ENCODE results near the gene IL36RN.
"Not testable (repeated sequence)": the region's sequence is repeated elsewhere in the genome, so short reads cannot be mapped to it uniquely, and the experiment has no call there.

Gene IL36RN

DNA sequence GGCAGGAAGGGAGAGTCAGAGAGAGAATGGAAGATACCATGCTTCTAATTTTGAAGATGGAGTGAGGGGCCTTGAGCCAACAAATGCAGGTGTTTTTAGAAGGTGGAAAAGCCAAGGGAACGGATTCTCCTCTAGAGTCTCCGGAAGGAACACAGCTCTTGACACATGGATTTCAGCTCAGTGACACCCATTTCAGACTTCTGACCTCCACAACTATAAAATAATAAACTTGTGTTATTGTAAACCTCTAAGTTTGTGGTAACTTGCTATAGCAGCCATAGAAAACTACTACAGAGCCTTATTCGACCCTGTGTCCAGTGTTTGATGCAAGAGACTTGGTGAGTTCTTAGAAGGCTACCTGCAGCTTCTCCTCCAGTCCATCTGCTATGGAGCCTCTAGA lies 16.6 kb downstream of the IL36RN start:
- no peak for DNase-seq

- DNase-seq, result no peak
Observed at GRCh38 chr2:113076954-113077669, 18.1 kb downstream of the IL36RN start.

GRCh38 chr2:113077921-113078320 lies 18.9 kb downstream of the IL36RN start:
- DNase-seq, result no peak

- DNase-seq, result peak; percentile 72 to 85
Observed at GRCh38 chr2:113078350-113078839, 19.4 kb downstream of the IL36RN start.

GRCh38 chr2:113079131-113079530 lies 20.1 kb downstream of the IL36RN start:
- DNase-seq, result no peak

DNA sequence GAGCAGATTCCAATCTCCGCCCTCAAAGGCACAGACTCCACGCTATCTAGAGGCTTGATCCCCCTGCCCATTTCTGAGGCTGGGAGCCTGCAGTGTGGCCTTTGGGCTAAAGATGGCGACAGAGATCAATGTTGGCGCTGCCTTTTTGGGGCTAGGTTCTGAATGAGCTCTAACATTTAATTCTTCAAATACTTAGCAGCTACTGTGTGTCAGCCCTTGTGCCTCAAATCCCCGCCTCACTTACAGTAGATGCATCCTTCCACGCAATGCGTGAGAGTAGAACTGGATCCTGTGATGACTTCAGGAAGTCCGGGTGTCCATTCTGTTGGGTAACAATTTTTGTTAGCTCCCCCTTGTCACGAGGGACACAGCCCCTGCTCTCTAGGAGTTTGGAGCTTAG lies 21.1 kb downstream of the IL36RN start:
- peak; percentile 65 to 82 for DNase-seq

- DNase-seq, result peak in 1 of 2 donors; percentile 72
Observed at GRCh38 chr2:113081488-113082210, 22.7 kb downstream of the IL36RN start.

GRCh38 chr2:113083296-113083695 lies 24.3 kb downstream of the IL36RN start:
- DNase-seq, result peak; percentile 92 to 97

- DNase-seq, result peak; percentile 73 to 82
Observed at GRCh38 chr2:113084249-113085000, 25.4 kb downstream of the IL36RN start.

GRCh38 chr2:113085542-113085941 lies 26.5 kb downstream of the IL36RN start:
- no peak for DNase-seq

- peak in 1 of 2 donors; percentile 59 for DNase-seq
Observed at GRCh38 chr2:113088213-113088992, 29.4 kb downstream of the IL36RN start.

DNA sequence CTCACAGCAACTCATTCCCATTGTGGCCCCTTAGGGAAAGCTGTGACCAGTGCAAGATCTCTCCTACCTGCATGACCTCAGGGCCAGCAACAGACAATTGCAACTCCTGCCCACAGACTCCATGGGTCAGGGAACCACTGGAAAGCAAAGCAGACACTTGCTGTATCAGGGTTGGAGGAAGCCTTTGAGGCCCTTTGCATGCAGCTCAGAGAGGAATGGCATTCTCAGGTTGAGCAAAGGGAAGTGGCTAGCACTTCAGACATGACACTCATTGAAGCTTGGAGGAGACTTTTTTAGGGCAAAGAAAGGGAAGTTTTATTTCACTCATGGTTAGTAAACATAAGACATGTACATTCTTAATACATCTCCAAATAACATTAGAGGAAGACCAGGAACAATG lies 30.9 kb downstream of the IL36RN start:
- DNase-seq, result peak; percentile 50 to 54

- DNase-seq, result peak; percentile 59 to 91
Observed at GRCh38 chr2:113091231-113091896, 32.4 kb downstream of the IL36RN start.

DNA sequence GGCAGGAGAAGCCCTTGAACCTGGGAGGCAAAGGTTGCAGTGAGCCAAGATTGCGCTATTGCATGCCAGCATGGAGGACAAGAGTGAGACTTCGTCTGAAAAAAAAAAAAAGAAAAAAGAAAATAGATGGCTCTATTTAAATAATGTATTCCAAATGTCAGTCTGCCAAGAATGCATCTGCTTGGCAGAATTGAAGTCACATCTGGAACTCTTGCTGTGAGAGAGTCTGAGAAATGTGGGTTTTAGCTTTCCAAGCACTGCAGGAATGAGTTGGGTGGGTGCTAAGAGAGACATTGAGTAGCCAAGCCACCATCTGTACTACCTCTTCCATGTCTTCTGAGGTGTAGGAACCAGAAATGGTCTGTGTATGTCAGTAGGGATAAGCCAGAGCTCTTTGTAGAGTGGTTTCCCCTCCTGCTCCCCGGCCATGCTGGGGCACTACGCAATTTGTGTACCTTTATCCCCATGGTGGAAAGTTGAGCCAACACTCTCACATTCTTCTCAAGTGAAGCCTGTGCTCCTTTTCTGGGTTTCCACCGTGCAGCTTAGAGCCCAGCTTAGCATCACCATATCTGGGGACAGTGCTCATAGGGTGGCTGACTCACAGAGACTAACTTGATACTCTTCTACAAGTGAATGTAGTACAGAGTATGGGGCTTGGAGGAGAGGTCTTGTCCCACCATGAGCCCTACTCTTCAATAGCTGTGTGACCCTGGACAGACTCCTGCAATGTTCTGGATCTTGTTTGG lies 34.0 kb downstream of the IL36RN start:
- DNase-seq, result no peak

- peak; percentile 28 to 77 for DNase-seq
Observed at GRCh38 chr2:113093613-113093977, 34.6 kb downstream of the IL36RN start.

GRCh38 chr2:113096306-113096705 lies 37.3 kb downstream of the IL36RN start:
- DNase-seq, result not testable (repeated sequence)

GRCh38 chr2:113096842-113097618 lies 38.0 kb downstream of the IL36RN start:
- DNase-seq, result peak; percentile 64 to 65

GRCh38 chr2:113098041-113098440 lies 39.0 kb downstream of the IL36RN start:
- DNase-seq, result peak; percentile 59 to 77

- no peak for DNase-seq
Observed at GRCh38 chr2:113098532-113098931, 39.5 kb downstream of the IL36RN start.

GRCh38 chr2:113102133-113102532 lies 43.1 kb downstream of the IL36RN start:
- DNase-seq, result no peak
